Ovary (tissue), 9 donors: ENCODE data around the gene ATP6V1B1. TPM values are rescaled to one million over a fixed set of nuclear protein-coding genes. Genes with fewer than 3 reads are reported as not detected.
"Not testable (repeated sequence)": the region's sequence is repeated elsewhere in the genome, so short reads cannot be mapped to it uniquely, and the experiment has no call there.

ENCODE experiments used
- DNase-seq, 5 donors: peaks; one replicate each; pipeline ENCODE4 v3.0.0-alpha.2; 2019 to 2020
- H3K27ac ChIP-seq, 2 donors: fragments of 200-600 bp; one replicate each; pipeline versions ENCODE4 v1.5.1 to v1.8.0; 2019 to 2022
- H3K27me3 ChIP-seq: fragments of 200-600 bp; one replicate; pipeline ENCODE4 v1.8.0; 2022
- H3K36me3 ChIP-seq: fragments of 200-600 bp; sonication (generic); one replicate; pipeline ENCODE4 v1.5.1; 2019
- H3K4me1 ChIP-seq: one replicate; pipeline ENCODE4 v1.8.1; 2013; ENCODE audit warnings: mild to moderate bottlenecking, moderate library complexity; ENCODE audit not compliant: insufficient read depth
- H3K4me3 ChIP-seq: fragments of 200-600 bp; sonication (generic); one replicate; pipeline ENCODE4 v1.5.1; 2017
- H3K9me3 ChIP-seq, 2 donors: fragments of 200-600 bp in 1 of 2; sonication (generic) in 1 of 2; one replicate each; pipeline versions ENCODE4 v1.5.1 to v1.8.1; 2013 to 2019; ENCODE audit warnings: mild to moderate bottlenecking in 1 of 2, moderate library complexity in 1 of 2
- EP300 ChIP-seq: sonication (generic); formaldehyde crosslinking; IDR thresholded peaks from one replicate; pipeline ENCODE4 v1.6.1; 2017; ENCODE audit warnings: antibody characterized with exemption
- POLR2A ChIP-seq: fragments of 450-650 bp; IDR thresholded peaks from one replicate; pipeline ENCODE4 v1.6.1; 2017; ENCODE audit warnings: antibody characterized with exemption, mild to moderate bottlenecking, moderate library complexity
- WGBS, 3 donors: extraction: QIAGEN DNeasy Blood & Tissue Kit in 1 of 3; methylation state at CpG; one replicate each; pipeline versions ENCODE4 v1.1.5 to v1.1.7; 2013 to 2017; 5-methylcytosine and 5-hydroxymethylcytosine counted together
- intact Hi-C, 4 donors: fragments of 100-400 bp; cut with DNase I; formaldehyde crosslinking; loops; one replicate each; pipeline versions ENCODE4 v1.11.0 to v1.15.1; 2022 to 2023
- polyA plus RNA-seq, 2 donors: library from polyadenylated mRNA; stranded (reverse); fragments of 200-250 nt in 1 of 2; fragments of 350-450 nt in 1 of 2; fragmentation: Illumina TruSeq in 1 of 2; extraction: RNeasy Lipid Tissue Mini Kit (QIAGEN cat#74804) in 1 of 2; gene quantifications; one replicate each; pipeline ENCODE4 v1.2.3, GENCODE V29; 2013 to 2014
- total RNA-seq, 7 donors: library from RNA; depleted of rRNA in 2 of 7; stranded (reverse); fragments of >200 nt in 2 of 7; fragmentation: NEBNext Ultra II Directional in 3 of 7; extraction: Animal tissue kit (Norgen Biotek cat#: 25700) in 3 of 7; gene quantifications; one replicate each; pipeline versions ENCODE4 v1.1.0 to v1.2.4, GENCODE V29; 2016 to 2023
- TF ChIP-seq, protein P1 (sequence below), 3 donors: fragments of 450-650 bp in 2 of 3; fragments of 200-600 bp in 1 of 3; IDR thresholded peaks; one replicate each; pipeline versions ENCODE4 v1.5.1 to v1.8.0; 2016 to 2022; ENCODE audit warnings: antibody characterized with exemption in 3 of 3, mild to moderate bottlenecking in 1 of 3
- donor health status: DM: no; HTN: no; CAD: no; lungs with moderate emphysema.
- donor health status: DM: no; HTN: no; CAD: no.
- donor health status: Bipolar disorder and iron deficiency.
- donor health status: DM: yes; HTN: yes; CAD: no.
- donor health status: DM: no; HTN: no; CAD: no.
- donor health status: DM: yes; HTN: yes; CAD: no.

Gene ATP6V1B1
- total and polyA plus RNA-seq, 9 donors, result 0.62 to 11.9 (median 1.6) TPM; not detected in 1

DNA sequence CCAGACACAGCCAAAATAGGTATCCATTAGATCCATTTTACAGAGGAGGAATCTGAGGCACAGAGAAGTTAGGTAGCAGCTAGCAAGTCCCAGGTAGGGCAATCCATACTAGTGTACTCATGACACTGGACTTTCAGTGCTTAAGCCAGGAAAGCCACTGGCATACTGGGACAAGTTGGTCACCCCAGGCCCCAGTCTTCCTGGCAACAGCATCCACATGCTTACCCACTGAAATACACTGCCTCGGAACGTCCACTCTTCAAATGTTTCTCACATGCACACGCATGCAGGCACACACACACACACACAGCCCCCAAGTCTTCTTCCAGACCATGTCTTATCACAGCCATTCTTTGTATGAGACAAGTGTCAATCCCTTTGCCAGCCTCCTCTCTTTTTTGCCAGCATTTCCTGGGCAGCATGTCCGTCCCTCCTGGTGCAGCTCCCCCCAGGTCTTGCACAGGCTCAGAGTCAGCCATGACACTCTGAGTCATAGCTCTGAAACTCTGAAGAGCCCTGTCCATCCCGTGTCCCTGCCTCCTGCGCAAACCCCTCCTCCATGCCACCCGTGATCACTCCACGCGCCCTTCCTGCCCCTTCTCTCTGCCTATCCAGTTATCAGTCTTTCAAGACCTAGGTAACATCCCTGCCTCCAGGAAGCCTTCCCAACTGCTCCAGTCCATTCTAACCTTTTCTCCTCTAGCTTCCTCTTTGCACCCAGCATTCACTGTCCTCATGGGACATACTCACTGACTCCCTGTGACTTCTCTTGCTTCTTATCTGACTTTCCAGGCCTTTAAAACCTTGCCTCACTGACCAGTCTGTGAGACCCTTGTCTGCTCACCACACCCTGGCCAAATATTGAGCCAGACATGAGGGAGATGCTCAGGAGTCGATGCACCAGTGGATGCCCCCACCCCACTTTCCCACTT is 69.8 kb downstream of the ATP6V1B1 start:
- H3K9me3 ChIP-seq, result no peaks in the 10 kb centered on the region
- H3K4me3 ChIP-seq, result no peak overlapping the region
- no peaks in the 10 kb centered on the region for H3K36me3 ChIP-seq
- H3K27me3 ChIP-seq, result no peaks in the 10 kb centered on the region
- H3K27ac ChIP-seq, result no peak overlapping the region
- peaks cover 4% of the 10 kb centered on the region for H3K4me1 ChIP-seq
- intact Hi-C loops, result no loop called here
- 72 to 78% (median 74%) methylated on average over 10 of the region's 10 CpGs for WGBS, 3 donors
- TF ChIP-seq, protein P1, sequence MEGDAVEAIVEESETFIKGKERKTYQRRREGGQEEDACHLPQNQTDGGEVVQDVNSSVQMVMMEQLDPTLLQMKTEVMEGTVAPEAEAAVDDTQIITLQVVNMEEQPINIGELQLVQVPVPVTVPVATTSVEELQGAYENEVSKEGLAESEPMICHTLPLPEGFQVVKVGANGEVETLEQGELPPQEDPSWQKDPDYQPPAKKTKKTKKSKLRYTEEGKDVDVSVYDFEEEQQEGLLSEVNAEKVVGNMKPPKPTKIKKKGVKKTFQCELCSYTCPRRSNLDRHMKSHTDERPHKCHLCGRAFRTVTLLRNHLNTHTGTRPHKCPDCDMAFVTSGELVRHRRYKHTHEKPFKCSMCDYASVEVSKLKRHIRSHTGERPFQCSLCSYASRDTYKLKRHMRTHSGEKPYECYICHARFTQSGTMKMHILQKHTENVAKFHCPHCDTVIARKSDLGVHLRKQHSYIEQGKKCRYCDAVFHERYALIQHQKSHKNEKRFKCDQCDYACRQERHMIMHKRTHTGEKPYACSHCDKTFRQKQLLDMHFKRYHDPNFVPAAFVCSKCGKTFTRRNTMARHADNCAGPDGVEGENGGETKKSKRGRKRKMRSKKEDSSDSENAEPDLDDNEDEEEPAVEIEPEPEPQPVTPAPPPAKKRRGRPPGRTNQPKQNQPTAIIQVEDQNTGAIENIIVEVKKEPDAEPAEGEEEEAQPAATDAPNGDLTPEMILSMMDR (IDR thresholded peaks at IDR 0.05), result no peak
- TF ChIP-seq POLR2A (no peak), EP300 (no peak)
- no peak for DNase-seq

DNA sequence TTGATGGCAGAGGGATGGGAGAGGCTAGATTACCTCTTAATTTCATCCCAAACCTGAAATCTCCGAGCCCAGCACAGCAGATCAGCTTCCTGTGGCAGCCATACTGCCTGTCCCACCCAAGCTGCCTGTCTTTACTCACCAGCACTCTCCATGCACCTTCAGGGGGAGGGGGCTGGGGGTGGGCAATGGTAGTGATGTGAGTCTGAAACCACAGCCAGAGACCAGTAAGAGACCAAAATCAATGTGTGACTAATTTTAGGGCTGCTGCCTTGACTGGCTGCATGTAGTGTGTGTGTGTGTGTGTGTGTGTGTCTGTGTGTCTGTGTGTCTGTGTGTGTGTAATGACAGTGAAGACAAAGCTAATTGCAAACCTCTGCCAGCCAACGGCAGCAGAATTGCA is 70.6 kb downstream of the ATP6V1B1 start:
- no peak for DNase-seq
- no peaks in the 10 kb centered on the region for H3K9me3 ChIP-seq
- WGBS, 3 donors, result 54 to 62% (median 59%) methylated on average over 2 of the region's 2 CpGs
- no peaks in the 10 kb centered on the region for H3K27me3 ChIP-seq
- no peak for TF ChIP-seq POLR2A
- TF ChIP-seq EP300, result no peak
- TF ChIP-seq, protein P1 (IDR thresholded peaks at IDR 0.05), result no peak
- H3K4me1 ChIP-seq, result peaks cover under 1% of the 10 kb centered on the region
- H3K27ac ChIP-seq, result no peak overlapping the region
- intact Hi-C loops, result no loop called here
- no peak overlapping the region for H3K4me3 ChIP-seq
- no peaks in the 10 kb centered on the region for H3K36me3 ChIP-seq

DNA sequence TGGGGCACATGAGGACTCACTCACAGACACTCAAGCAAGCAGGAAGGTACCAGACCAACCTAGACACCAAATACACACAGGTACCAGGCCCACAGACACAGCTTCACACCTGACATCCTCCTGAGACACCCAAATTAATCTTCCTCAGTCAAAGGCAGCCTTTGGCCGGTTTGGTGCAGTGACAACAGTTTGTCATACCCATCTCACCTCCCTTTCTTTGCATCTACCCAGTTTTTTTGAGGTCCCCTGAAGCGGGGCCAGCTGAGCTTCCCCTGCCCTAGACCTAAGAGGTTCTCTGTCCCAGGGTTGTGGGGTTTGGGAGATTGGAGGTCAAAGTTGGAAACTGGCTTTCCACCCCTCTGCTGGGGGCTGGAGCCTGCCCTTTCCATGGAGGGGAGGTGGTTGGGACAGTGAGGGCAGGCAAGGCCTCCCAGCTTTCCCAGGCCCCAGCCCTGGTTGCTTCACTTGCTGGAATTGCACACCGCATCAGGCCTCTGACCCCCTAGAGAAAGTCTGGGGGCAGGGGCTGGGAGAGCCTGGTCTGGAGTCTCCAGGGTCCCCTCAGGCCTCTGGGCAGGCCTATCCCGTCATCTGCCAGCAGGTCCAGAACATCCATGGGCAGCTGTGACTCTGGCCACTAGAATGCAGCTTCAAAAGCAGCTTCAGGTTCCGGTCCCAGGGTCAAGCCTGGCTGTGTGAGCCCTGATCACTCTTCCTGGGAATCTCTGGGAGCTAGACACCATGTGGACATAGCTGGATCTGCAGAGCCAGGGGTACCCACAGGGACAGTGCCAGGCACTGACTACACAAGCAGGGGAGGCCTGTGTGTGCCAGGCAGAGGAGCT is 71.5 kb downstream of the ATP6V1B1 start:
- Histone ChIP-seq H3K36me3 (no peaks in the 10 kb centered on the region), H3K4me1 (no peaks in the 10 kb centered on the region), H3K4me3 (no peak overlapping the region), H3K27ac (no peak overlapping the region), H3K27me3 (no peaks in the 10 kb centered on the region), H3K9me3 (no peaks in the 10 kb centered on the region)
- intact Hi-C loops, result no loop called here
- 71 to 80% (median 75%) methylated on average over 5 of the region's 5 CpGs for WGBS, 3 donors
- no peak for TF ChIP-seq POLR2A
- no peak for TF ChIP-seq EP300
- TF ChIP-seq, protein P1 (IDR thresholded peaks at IDR 0.05), result no peak
- DNase-seq, result no peak

DNA sequence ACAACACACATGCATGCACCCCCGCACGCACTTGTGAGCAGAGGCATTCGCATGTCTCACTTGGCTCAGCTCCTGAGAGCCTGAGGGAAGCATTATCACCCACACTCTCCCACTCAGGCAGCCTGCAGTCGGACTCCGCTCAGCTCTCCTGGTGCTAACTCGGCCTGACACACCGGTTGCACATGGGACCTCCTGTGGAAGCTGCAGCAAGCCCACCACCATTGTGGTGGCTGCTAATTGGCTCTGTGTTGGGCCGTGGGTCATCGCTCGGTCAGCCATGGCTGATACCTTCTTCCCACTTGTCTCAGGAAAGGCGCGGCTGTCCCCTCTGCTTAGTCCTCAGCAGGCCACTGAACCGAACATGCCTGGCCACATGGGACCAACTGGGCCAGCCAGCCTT is 72.6 kb downstream of the ATP6V1B1 start:
- no peak for TF ChIP-seq EP300
- TF ChIP-seq, protein P1 (IDR thresholded peaks at IDR 0.05), result no peak
- no peaks in the 10 kb centered on the region for H3K27me3 ChIP-seq
- DNase-seq, result no peak
- H3K36me3 ChIP-seq, result no peaks in the 10 kb centered on the region
- H3K27ac ChIP-seq, result no peak overlapping the region
- H3K4me1 ChIP-seq, result no peaks in the 10 kb centered on the region
- H3K9me3 ChIP-seq, result no peaks in the 10 kb centered on the region
- intact Hi-C loops, result no loop called here
- no peak overlapping the region for H3K4me3 ChIP-seq
- WGBS, 3 donors, result 81 to 88% (median 82%) methylated on average over 13 of the region's 13 CpGs

DNA sequence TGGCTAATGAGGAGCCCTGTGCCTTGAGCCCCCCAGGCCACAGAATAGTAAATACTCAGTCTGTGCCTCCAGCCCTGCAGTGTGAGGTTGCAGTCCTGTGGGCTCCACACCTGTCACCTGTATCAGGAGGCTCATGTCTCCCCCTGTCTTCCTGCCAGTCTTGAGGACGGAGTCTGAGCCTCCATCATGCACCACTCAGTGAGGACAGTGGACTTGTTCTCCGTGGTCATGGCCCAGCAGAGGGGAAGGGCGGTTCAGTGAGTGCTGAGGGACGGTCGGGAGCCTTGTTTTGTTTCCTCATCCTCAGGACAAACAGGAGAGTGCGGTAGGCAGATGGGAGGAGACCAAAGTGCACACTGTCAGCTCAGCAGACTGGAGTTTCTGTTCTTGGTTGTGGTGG is 76.1 kb downstream of the ATP6V1B1 start:
- 18 to 38% (median 32%) methylated on average over 6 of the region's 6 CpGs for WGBS, 3 donors
- H3K4me3 ChIP-seq, H3K27ac ChIP-seq, H3K27me3 ChIP-seq, intact Hi-C loops, H3K4me1 ChIP-seq, H3K36me3 ChIP-seq, DNase-seq, H3K9me3 ChIP-seq: not testable (repeated sequence)
